GM19043 (cell line): Measurements from ENCODE around the gene DCDC2.
"Not testable (repeated sequence)": the region's sequence is repeated elsewhere in the genome, so short reads cannot be mapped to it uniquely, and the experiment has no call there.

Experiments used
- ATAC-seq: cut with Tn5 transposase; IDR thresholded peaks from one replicate; pipeline ENCODE4 v1.9.1; 2021; ENCODE audit warnings: low read depth; ENCODE audit not compliant: unreplicated experiment

The DCDC2 gene

DNA sequence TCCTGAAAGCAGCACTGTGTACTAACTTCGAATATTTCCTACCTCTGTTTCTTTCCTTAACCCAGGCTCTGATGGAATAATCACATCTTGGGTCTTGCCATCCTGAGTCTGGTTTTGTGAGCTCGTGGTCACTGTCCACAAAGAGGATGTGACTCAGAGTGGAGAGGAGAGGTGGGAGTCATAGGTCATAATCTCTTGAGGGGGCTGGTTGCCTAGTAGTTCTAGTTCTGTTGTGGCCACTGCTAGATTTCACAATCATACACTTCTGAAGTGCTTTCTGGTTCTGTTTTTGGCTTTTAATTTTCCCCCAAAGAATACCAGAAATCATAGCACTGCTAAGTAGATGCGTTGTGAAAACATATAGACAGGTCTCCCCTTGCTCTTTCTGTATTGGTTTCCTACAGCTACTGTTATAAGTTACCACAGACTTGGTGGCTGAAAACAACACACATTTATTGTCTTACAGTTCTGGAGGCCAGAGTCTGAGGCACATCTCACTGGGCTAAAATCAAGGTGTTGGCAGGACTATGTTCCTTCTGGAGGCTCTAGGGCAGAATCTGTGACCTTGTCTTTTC is 129.1 kb downstream of the DCDC2 start:
- no peak for ATAC-seq

DNA sequence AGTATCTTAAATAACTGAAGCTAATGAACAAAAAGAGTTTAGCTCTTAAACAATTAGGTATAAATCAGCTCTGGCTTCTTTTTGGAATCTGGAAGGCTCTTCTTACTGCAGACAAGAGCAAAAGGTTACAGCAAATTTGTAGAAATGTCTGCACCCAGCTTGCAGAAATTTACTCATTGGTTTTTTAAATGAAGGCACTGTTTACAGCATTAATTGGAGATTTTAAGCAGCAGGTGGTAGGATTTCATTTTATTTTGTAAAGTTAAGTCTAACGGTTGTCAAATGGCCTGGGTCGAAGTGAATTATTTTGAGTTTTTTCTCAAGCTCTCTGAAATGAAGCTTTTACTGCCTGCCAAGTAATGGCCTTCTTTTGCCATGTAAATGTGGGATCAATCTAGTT is 129.7 kb downstream of the DCDC2 start:
- ATAC-seq: no peak

GRCh38 chr6:24227556-24227955 is 130.3 kb downstream of the DCDC2 start:
- no peak for ATAC-seq

GRCh38 chr6:24226541-24226940 is 131.3 kb downstream of the DCDC2 start:
- no peak for ATAC-seq

GRCh38 chr6:24225838-24226237 is 132.0 kb downstream of the DCDC2 start:
- no peak for ATAC-seq

DNA sequence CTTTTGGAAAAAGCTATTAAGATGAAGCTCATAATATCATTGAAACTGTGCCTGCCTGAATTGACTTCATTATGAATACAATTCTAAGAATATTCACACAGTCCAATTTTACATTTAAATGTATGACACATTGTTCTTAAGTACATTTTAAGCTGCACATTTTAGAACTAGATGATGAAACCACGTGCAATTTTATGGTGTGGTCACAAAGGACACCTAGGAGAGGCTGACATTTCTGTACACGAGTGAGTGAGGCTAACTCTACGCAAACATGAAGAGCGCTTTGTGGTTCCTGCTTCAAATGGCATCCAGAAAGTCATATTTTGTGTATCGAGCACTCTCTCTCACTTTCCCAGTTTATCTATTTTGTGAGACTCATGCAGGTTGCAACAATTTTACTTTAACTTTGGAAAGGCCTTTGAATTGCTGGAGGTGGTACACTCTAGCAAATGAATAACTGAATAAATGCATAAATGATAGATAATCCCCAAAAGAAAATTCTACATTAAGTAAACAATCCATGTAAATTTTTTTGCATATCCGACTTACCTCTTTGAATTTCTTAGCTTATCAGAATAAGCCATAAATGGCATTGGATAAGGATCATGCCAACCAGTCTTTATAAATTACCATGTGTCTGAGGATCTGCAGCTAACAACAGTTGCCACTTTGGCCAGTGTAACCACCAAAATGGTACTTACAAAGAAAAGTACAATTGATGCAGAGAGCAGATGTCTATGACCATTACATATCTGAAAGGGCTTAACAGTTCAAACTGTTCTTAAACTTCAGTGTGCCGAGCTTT is 134.5 kb downstream of the DCDC2 start:
- no peak for ATAC-seq

- no peak for ATAC-seq
These were observed 138.2 kb downstream of the DCDC2 start for GRCh38 chr6:24219670-24220069.

GRCh38 chr6:24214984-24215383 is 142.9 kb downstream of the DCDC2 start:
- no peak for ATAC-seq

DNA sequence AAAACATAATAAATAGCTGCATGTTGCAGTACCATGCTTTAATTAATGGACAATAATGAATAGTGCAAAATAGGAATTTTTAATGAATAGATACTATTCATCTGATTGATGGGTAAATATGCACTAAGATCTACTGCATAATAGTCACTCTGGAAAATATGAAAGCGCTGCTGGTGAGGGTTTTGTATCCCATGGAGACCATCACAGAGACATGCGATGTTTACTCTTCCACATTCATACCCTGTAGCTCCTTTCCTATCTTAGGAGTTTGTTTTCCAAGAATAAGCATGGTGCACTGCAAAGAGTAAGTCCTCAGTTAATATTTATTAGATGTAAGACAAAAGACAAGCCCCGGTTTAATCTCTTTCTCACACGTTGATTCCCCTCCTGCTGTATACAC is 150.4 kb downstream of the DCDC2 start:
- no peak for ATAC-seq

- ATAC-seq: no peak
These were observed 152.8 kb downstream of the DCDC2 start for GRCh38 chr6:24205020-24205492.

GRCh38 chr6:24204113-24204512 is 153.7 kb downstream of the DCDC2 start:
- not testable (repeated sequence) for ATAC-seq

DNA sequence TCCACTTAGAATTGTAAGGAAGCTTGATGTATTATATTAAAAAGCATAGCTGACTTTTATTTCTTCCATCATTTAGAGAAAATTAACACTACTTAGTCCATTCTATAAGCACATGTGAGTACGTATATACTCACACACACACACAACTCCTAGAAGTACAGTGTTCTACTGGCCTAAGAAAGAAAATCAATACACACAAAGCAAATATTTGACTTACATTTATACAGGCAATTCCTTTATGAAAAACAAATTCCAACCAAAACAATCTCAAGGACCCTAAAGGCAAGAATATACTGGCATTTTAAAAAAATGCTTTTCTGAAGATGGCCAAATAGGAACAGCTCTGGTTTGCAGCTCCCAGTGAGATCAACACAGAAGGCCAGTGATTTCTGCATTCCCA is 160.0 kb downstream of the DCDC2 start:
- no peak for ATAC-seq

- no peak for ATAC-seq
These were observed 161.8 kb downstream of the DCDC2 start for GRCh38 chr6:24195836-24196597.

- no peak for ATAC-seq
These were observed 162.7 kb downstream of the DCDC2 start for GRCh38 chr6:24194978-24195700.

GRCh38 chr6:24193364-24193763 is 164.5 kb downstream of the DCDC2 start:
- no peak for ATAC-seq

- no peak for ATAC-seq
These were observed 166.5 kb downstream of the DCDC2 start for GRCh38 chr6:24191346-24191745.

DNA sequence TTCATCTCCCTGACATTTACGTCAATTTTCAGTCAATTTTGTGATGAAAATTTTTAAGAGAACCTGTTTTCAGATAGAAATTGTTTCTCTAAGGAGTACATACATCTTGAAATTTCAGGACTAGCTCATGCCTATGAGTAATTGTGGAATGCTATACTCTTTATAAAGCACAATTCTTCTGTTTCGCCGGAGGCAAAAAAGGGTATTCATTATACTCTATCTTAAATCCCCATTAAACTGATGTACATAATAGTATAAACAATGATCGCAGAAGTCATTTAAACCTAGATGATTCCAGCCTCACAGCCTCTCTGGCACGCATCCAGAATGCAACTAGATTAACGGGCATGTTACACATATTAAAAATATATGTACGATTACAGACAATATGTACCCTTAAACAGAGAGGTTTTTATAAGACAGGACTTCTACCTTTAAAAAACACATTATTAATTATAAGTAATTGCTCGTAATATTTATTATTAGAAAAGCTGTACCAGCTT is 169.2 kb downstream of the DCDC2 start:
- no peak for ATAC-seq

DNA sequence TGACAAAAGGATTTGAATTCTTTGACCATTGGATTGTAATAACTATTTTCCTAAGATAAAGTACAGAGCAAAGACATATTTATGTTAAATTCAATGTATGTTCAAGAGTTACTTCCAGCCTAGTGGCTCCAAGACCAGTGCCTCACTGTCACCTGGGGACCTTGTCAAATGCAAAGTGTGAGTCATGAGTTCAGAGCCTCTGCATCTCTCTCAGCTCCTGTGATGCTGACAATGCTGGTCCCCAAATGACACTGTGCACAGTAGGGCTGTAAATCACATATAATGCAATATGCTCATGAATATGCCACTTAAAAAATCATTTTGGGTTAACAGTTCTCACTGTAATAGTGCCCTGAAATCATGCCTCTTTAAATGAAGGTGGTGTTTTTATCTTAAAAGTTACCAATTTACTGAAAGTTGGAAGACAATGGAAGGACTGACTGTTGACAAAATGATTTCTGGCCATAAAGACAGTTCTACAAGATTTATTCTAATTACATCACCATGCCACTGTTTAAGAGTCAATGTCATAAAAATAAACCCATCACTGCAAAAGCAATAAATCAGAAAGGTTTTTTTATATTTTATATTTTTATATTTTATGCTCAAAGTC is 169.8 kb downstream of the DCDC2 start:
- no peak for ATAC-seq

DNA sequence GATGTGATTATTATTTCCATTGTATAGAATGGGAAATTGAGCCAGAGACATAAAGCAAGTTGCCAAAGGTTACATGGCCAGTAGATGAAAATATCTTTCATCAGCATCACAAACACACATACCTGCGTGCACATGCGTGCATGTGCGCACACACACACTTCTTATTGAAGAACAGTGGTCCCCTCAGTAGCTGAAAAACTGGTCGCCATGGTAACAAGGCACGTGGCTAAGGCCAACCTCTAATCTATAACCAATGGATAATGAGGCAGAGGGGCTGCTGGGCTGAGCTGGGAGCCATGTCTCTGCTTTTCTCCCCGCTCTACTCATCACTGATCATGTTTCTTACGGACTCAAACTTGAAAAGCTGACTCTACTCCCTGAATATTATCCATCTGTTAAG is 171.5 kb downstream of the DCDC2 start:
- no peak for ATAC-seq

GRCh38 chr6:24183584-24183983 is 174.3 kb downstream of the DCDC2 start:
- ATAC-seq: no peak
